Body of pancreas (tissue), 4 donors: ENCODE measurements around the gene SERPINB1. TPM values are rescaled to one million over a fixed set of nuclear protein-coding genes. Genes with fewer than 3 reads are reported as not detected.
"Not testable (repeated sequence)": the region's sequence is repeated elsewhere in the genome, so short reads cannot be mapped to it uniquely, and the experiment has no call there.

Experiments
- ATAC-seq: fragments of 150-250 bp; one replicate; pipeline ENCODE4 v1.9.1; 2016
- DNase-seq, 4 donors: peaks; one replicate each; pipeline ENCODE4 v3.0.0-alpha.2; 2019
- H3K27ac ChIP-seq, 4 donors: fragments of 200-600 bp; sonication (generic); 1 replicate in 3 of 4; 2 replicates in 1 of 4; pipeline versions ENCODE4 v1.5.1 to v1.6.1; 2016 to 2019; ENCODE audit warnings: mild to moderate bottlenecking in 1 of 4, mixed read lengths in 1 of 4, moderate library complexity in 1 of 4
- H3K27me3 ChIP-seq, 2 donors: fragments of 200-600 bp; sonication (generic); one replicate each; pipeline ENCODE4 v1.6.0; 2016; ENCODE audit warnings: mild to moderate bottlenecking in 1 of 2
- H3K36me3 ChIP-seq, 2 donors: fragments of 200-600 bp; sonication (generic); replicated peaks in 1 of 2; 2 replicates each; pipeline ENCODE4 v1.5.1; 2016; ENCODE audit warnings: low read depth in 2 of 2; ENCODE audit not compliant: insufficient read depth in 1 of 2
- H3K4me1 ChIP-seq: fragments of 200-600 bp; sonication (generic); one replicate; pipeline ENCODE4 v1.6.0; 2016
- H3K4me3 ChIP-seq, 2 donors: fragments of 200-600 bp; sonication (generic); 1 replicate in 1 of 2; 2 replicates in 1 of 2; pipeline ENCODE4 v1.5.1; 2016 to 2019
- H3K9me3 ChIP-seq, 3 donors: fragments of 200-600 bp; sonication (generic); 1 replicate in 2 of 3; 2 replicates in 1 of 3; pipeline ENCODE4 v1.5.1; 2016
- POLR2A ChIP-seq, 3 donors: fragments of 450-650 bp; IDR thresholded peaks; one replicate each; pipeline ENCODE4 v1.6.1; 2016; ENCODE audit warnings: antibody characterized with exemption in 3 of 3, mild to moderate bottlenecking in 2 of 3
- WGBS, 2 donors: methylation state at CpG; one replicate each; pipeline ENCODE4 v1.1.5; 2017; 5-methylcytosine and 5-hydroxymethylcytosine counted together
- intact Hi-C: fragments of 100-400 bp; cut with DNase I; formaldehyde crosslinking; loops from one replicate; pipeline ENCODE4 v1.15.1; 2023
- total RNA-seq, 2 donors: library from RNA; depleted of rRNA; stranded (reverse); fragments of >200 nt; gene quantifications; one replicate each; pipeline ENCODE4 v1.1.0, GENCODE V29; 2016
- TF ChIP-seq, protein P1 (sequence below), 7 experiments: fragments of 450-650 bp in 4 of 7; fragments of 200-600 bp in 3 of 7; sonication (generic) in 3 of 7; IDR thresholded peaks; one replicate each; pipeline ENCODE4 v1.5.1; 2016 to 2019; ENCODE audit warnings: antibody characterized with exemption in 7 of 7

The SERPINB1 gene
- total RNA-seq, 2 donors from 2014 or later: 19.1 to 80.4 TPM

GRCh38 chr6:2862712-2863181 lies 21.1 kb upstream of the SERPINB1 start:
- ATAC-seq: no peak
- WGBS, 2 donors: 60 to 76% methylated on average over 3 of the region's 3 CpGs
- Histone ChIP-seq H3K27ac (no peak overlapping the region), H3K9me3 (no peaks in the 10 kb centered on the region), H3K4me1 (peaks cover 23% of the 10 kb centered on the region), H3K4me3 (no peak overlapping the region), H3K36me3 (no peaks in the 10 kb centered on the region), H3K27me3 (no peaks in the 10 kb centered on the region)
- DNase-seq: no peak
- intact Hi-C loops: loop anchor here (10.0 kb wide), 1 partner anchor 52 kb away; no protein-coding TSS in a partner anchor
- TF ChIP-seq POLR2A (IDR thresholded peaks at IDR 0.05): no peak
- TF ChIP-seq, protein P1, sequence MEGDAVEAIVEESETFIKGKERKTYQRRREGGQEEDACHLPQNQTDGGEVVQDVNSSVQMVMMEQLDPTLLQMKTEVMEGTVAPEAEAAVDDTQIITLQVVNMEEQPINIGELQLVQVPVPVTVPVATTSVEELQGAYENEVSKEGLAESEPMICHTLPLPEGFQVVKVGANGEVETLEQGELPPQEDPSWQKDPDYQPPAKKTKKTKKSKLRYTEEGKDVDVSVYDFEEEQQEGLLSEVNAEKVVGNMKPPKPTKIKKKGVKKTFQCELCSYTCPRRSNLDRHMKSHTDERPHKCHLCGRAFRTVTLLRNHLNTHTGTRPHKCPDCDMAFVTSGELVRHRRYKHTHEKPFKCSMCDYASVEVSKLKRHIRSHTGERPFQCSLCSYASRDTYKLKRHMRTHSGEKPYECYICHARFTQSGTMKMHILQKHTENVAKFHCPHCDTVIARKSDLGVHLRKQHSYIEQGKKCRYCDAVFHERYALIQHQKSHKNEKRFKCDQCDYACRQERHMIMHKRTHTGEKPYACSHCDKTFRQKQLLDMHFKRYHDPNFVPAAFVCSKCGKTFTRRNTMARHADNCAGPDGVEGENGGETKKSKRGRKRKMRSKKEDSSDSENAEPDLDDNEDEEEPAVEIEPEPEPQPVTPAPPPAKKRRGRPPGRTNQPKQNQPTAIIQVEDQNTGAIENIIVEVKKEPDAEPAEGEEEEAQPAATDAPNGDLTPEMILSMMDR (IDR thresholded peaks at IDR 0.05): no peak

- no peaks in the 10 kb centered on the region for H3K36me3 ChIP-seq
- H3K27me3 ChIP-seq: no peaks in the 10 kb centered on the region
- TF ChIP-seq, protein P1 (IDR thresholded peaks at IDR 0.05): no peak
- no peak for TF ChIP-seq POLR2A (IDR thresholded peaks at IDR 0.05)
- no peak for DNase-seq
- H3K9me3 ChIP-seq: no peaks in the 10 kb centered on the region
- no peak overlapping the region for H3K27ac ChIP-seq
- intact Hi-C loops: loop anchor here (10.0 kb wide), 1 partner anchor 53 kb away; no protein-coding TSS in a partner anchor
- H3K4me3 ChIP-seq: no peak overlapping the region
- ATAC-seq: no peak
- 55 to 64% methylated on average over 1 of the region's 1 CpG for whole genome bisulfite sequencing, 2 donors
- peaks cover 24% of the 10 kb centered on the region for H3K4me1 ChIP-seq
These were observed 20.1 kb upstream of the SERPINB1 start for GRCh38 chr6:2861822-2862164.

DNA sequence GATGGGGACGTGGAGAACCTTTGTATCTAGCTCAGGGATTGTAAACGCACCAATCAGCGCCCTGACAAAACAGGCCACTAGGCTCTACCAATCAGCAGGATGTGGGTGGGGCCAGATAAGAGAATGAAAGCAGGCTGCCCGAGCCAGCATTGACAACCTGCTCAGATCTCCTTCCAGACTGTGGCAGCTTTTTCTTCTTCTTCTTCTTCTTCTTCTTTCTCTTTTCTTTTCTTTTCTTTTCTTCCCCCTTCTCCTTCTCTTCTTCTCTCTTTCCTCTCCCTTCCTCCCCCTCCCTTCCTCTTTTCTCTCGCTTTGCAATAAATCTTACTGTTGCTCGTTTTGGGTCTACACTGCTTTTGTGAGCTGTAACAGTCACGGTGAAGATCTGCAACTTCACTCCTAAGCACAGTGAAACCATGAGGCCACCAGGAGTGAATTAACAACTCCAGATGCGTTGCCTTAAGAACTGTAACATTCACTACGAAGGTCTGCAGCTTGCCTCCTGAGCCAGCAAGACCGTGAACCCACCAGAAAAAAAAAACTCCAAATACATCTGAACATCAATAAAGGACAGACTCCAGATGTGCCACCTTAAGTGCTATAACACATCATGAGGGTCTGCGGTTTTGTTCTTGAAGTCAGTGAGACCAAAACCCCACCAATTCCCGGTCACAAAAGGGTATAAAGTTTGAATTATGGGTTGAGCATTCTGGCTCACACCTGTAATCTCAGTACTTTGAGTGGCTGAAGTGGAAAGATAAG lies 19.6 kb upstream of the SERPINB1 start:
- DNase-seq: no peak
- 71 to 76% methylated on average over 10 to 11 of the region's 12 CpGs for WGBS, 2 donors
- intact Hi-C loops: loop anchor here (10.0 kb wide), 1 partner anchor 54 kb away; no protein-coding TSS in a partner anchor
- peaks cover 19% of the 10 kb centered on the region for H3K4me1 ChIP-seq
- H3K9me3 ChIP-seq: no peaks in the 10 kb centered on the region
- H3K36me3 ChIP-seq: no peaks in the 10 kb centered on the region
- H3K27me3 ChIP-seq: no peaks in the 10 kb centered on the region
- no peak for ATAC-seq
- no peak overlapping the region for H3K4me3 ChIP-seq
- no peak overlapping the region for H3K27ac ChIP-seq
- no peak for TF ChIP-seq POLR2A (IDR thresholded peaks at IDR 0.05)
- TF ChIP-seq, protein P1 (IDR thresholded peaks at IDR 0.05): no peak

GRCh38 chr6:2860706-2861059 lies 19.0 kb upstream of the SERPINB1 start:
- not testable (repeated sequence) for H3K27ac ChIP-seq
- intact Hi-C loops: loop anchor here (10.0 kb wide), 1 partner anchor 54 kb away; no protein-coding TSS in a partner anchor
- WGBS, 2 donors: 20 to 44% methylated on average over 1 to 2 of the region's 2 CpGs

GRCh38 chr6:2859798-2860705 lies 18.4 kb upstream of the SERPINB1 start:
- not testable (repeated sequence) for H3K27ac ChIP-seq, DNase-seq, H3K4me3 ChIP-seq, ATAC-seq, H3K9me3 ChIP-seq, H3K27me3 ChIP-seq, H3K36me3 ChIP-seq
- 92% methylated on average over 8 to 32 of the region's 42 CpGs for WGBS, 2 donors
- intact Hi-C loops: loop anchor here (5.0 to 10.0 kb wide), 3 partner anchors 55 to 77 kb away; no protein-coding TSS in a partner anchor
- H3K4me1 ChIP-seq: peaks cover 15% of the 10 kb centered on the region

More at GRCh38 chr6:2860706-2861059, 19.0 kb upstream of the SERPINB1 start:
- not testable (repeated sequence) for H3K4me3 ChIP-seq, DNase-seq, ATAC-seq, H3K36me3 ChIP-seq, H3K9me3 ChIP-seq, H3K27me3 ChIP-seq
- peaks cover 14% of the 10 kb centered on the region for H3K4me1 ChIP-seq
